ENCODE measurements around the gene GSTM2. TPM values are rescaled to one million over a fixed set of nuclear protein-coding genes. Genes with fewer than 3 reads are reported as not detected.

The GSTM2 gene
- total and polyA plus RNA-seq, 11 donors, result 20.5 to 101 (median 62.3) TPM

DNA sequence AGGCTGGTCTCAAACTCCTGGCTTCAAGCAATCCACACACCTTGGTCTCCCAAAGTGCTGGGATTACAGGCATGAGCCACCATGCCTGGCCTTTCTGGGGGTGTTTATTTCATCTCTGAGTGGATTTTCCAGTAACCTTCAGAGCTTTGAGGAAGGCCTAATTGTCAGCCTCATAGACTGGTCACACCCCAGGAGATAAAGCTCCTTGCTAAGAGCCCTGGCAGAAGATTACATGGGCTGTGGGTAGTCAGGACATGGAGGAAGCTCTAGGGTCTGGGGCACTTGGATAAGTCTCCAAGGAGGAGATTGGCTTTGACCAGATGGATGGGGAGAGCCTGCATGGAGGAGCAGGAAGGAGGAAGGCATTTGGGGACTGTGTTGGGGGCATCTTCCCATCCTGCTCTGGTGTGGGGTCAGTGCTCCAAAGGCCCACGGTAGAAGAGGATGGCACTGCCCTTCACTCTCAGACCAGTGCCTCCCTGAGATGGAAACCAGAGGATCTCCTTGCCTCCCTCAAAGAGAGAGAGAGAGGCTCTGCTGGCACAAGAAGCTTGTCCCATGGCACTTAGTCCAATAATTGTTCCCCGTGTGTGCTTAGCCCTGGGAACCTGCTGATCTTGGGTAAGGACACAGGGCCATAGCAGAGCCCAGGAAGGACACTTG is 26.6 kb upstream of the GSTM2 start:
- Histone ChIP-seq H3K9me3 (peaks cover 0 to 3% (median 0%) of the 10 kb centered on the region in 12 donors), H3K36me3 (no peaks in the 10 kb centered on the region), H3K27me3 (no peaks in the 10 kb centered on the region), H3K4me1 (peaks cover 0 to 17% (median 8%) of the 10 kb centered on the region in 12 donors), H3K27ac (no peak overlapping the region), H3K4me3 (no peak overlapping the region)
- no peak for TF ChIP-seq POLR2A (IDR thresholded peaks at IDR 0.05)
- TF ChIP-seq, protein P1, sequence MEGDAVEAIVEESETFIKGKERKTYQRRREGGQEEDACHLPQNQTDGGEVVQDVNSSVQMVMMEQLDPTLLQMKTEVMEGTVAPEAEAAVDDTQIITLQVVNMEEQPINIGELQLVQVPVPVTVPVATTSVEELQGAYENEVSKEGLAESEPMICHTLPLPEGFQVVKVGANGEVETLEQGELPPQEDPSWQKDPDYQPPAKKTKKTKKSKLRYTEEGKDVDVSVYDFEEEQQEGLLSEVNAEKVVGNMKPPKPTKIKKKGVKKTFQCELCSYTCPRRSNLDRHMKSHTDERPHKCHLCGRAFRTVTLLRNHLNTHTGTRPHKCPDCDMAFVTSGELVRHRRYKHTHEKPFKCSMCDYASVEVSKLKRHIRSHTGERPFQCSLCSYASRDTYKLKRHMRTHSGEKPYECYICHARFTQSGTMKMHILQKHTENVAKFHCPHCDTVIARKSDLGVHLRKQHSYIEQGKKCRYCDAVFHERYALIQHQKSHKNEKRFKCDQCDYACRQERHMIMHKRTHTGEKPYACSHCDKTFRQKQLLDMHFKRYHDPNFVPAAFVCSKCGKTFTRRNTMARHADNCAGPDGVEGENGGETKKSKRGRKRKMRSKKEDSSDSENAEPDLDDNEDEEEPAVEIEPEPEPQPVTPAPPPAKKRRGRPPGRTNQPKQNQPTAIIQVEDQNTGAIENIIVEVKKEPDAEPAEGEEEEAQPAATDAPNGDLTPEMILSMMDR (IDR thresholded peaks at IDR 0.05), result no peak
- 70 to 88% (median 81%) methylated on average over 2 of the region's 2 CpGs for WGBS, 4 donors
- no peak for ATAC-seq
- intact Hi-C loops (cut with DNase I), result loop anchor here (2.0 to 10.0 kb wide), 7 partner anchors 46 to 346 kb away; partner anchors contain the start of genes AHCYL1 (in 8 of the 10), GNAI3 (in 5 of the 10) and GSTM1 (in 3 of the 10)
- no peak for DNase-seq

DNA sequence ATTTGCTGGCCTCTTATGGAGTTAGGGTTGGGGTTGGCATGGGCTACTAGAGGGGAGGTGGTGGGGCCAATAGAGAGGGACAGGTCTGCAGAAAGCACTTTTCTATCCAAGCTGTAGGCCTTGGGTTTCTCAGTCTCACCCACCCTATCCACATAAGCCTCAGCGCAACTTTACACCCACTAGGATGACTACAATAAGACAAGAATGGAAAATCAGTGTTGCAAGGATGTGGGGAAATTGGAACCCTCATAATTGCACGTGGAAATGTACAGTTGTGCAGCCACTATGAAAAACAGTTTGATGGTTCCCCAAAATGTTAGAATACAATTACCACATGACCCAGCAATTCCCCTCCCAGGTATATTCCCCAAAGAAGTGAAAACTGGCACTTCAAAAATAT is 26.0 kb upstream of the GSTM2 start:
- 76 to 88% (median 81%) methylated on average over 2 of the region's 2 CpGs for WGBS, 4 donors
- ATAC-seq, result no peak
- no peaks in the 10 kb centered on the region for H3K27me3 ChIP-seq
- intact Hi-C loops (cut with DNase I), result loop anchor here (2.0 to 10.0 kb wide), 7 partner anchors 45 to 345 kb away; partner anchors contain the start of genes AHCYL1 (in 8 of the 10), GNAI3 (in 5 of the 10) and GSTM1 (in 3 of the 10)
- no peak for DNase-seq
- H3K36me3 ChIP-seq, result no peaks in the 10 kb centered on the region
- peaks cover 0 to 12% (median 7%) of the 10 kb centered on the region in 12 donors for H3K4me1 ChIP-seq
- peaks cover 0 to 5% (median 0%) of the 10 kb centered on the region in 12 donors for H3K9me3 ChIP-seq
- H3K27ac ChIP-seq, result no peak overlapping the region
- TF ChIP-seq, protein P1 (IDR thresholded peaks at IDR 0.05), result no peak
- H3K4me3 ChIP-seq, result no peak overlapping the region

DNA sequence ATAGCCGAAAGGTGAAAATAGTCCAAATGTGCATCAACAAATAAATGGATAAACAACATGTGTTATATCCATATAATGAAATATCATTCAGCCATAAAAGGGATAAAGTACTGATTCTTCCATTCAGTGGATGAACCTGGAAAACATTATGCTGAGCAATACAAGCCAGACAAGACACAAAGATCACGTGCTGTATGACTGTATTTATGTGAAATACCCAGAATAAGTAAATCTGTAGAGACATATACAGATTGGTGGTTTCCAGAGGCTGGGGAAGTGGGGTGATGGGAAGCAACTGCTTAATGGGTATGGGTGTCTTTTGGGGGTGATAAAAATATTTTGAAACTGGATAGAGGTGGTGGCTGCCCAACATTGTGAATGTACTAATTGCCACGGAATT is 25.2 kb upstream of the GSTM2 start:
- no peak overlapping the region for H3K4me3 ChIP-seq
- intact Hi-C loops (cut with DNase I), result loop anchor here (1.0 to 10.0 kb wide), 8 partner anchors 45 to 345 kb away; partner anchors contain the start of genes AHCYL1 (in 8 of the 10), GNAI3 (in 5 of the 10) and GSTM1 (in 3 of the 10)
- 60 to 72% (median 71%) methylated on average over 3 of the region's 3 CpGs for WGBS, 4 donors
- peaks cover 0 to 12% (median 7%) of the 10 kb centered on the region in 12 donors for H3K4me1 ChIP-seq
- H3K27ac ChIP-seq, result no peak overlapping the region
- DNase-seq, result no peak
- H3K36me3 ChIP-seq, result no peaks in the 10 kb centered on the region
- no peaks in the 10 kb centered on the region for H3K27me3 ChIP-seq
- no peak for TF ChIP-seq POLR2A (IDR thresholded peaks at IDR 0.05)
- TF ChIP-seq, protein P1 (IDR thresholded peaks at IDR 0.05), result no peak
- H3K9me3 ChIP-seq, result peaks cover 0 to 5% (median 0%) of the 10 kb centered on the region in 12 donors
- ATAC-seq, result no peak

Data from heart left ventricle (tissue), 16 donors.